T follicular helper cell (primary cell): ENCODE results near the gene PRAC1.

Experiments used
- DNase-seq: peaks from one replicate; pipeline ENCODE4 v3.0.0-alpha.2; 2020; ENCODE audit warnings: low read depth

The PRAC1 gene

DNA sequence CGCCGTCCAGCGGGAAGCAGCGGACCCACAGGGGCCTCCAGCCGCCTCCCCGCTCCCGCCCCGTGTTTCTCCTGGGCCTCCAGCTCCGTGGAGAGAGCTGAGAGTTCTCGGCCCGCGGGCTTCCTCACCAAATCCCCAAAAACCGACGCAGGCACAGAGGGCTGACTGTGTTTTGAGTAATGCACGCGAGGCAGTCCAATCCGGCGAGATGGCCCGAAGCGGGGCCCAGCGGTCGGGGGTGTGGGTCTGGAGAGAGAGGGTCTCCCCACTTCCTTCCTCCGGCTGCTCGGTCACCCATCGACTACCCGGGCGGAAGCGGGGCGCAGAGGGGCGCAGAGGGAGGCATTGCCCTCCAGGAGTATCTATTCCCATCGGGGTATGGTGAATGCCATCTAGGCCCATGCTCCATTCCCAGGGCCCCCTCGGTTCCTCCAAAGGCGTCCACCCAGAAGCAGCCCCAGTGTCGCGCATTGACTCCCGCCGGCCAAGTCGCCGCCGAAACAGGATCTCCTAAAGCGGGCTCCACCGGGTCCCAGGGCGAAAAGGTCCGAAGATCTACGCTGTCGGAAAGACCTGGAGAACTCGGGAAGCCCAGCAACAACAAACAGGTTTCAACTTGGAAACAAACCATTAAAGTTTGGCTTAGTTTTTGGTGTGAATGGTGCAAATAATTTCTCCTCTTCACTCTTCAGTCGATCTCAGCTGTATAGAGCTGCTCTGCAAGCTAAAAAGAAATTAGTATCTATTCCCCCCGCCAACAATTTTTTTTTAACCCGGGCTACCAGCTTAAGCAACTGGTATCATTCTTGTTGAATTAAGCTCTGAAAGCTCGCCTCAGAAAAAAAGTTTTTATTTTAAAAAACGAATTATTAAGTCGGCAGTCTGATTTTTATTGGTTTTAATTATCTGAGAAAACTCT is 25.4 kb upstream of the PRAC1 start:
- DNase-seq: no peak

GRCh38 chr17:48746916-48747444 is 24.7 kb upstream of the PRAC1 start:
- no peak for DNase-seq

DNA sequence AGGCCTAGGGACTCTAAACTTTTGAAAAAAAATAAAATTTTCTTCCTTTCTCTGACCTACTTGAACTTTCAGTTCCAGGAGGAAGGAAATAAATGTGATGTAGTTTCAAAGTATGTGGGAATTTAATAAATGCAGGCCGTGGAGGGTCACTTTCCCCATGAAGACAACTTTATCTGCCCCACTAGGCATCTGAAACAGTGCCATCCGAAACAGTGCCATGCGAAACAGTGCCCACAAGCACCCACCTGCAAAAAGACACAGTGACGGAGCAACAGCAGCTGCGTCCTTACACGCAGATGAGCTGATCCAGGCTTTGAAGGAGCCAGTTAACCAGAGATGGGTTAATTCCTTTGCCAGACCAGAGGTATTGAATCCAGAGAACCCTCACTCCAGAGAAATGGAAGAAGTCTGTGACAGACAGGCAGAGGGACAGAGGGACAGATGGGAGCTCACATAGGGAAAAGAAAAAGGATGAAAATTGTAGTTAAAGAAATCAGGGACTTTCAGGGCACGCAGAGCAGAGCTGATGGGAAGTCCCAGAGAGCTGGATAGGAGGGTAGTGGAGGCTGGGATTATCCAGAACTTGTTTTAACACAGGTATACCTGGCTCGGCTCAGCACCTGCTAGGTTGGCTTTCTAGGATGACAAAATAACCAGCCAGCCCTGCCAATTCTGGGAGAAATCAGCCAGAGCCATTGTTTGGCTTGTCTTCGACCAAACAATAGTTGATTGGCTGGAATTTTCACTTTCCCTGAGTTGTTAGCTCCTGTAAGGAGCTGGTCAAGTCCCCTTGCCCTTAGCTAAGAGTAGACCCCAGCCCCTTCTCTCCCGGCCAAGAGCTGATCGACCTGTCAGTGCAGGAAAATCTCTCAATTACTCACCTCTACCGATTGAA is 23.3 kb upstream of the PRAC1 start:
- DNase-seq: no peak

GRCh38 chr17:48740537-48740936 is 18.2 kb upstream of the PRAC1 start:
- DNase-seq: no peak

- DNase-seq: no peak
Observed at GRCh38 chr17:48738803-48739526, 16.6 kb upstream of the PRAC1 start.

DNA sequence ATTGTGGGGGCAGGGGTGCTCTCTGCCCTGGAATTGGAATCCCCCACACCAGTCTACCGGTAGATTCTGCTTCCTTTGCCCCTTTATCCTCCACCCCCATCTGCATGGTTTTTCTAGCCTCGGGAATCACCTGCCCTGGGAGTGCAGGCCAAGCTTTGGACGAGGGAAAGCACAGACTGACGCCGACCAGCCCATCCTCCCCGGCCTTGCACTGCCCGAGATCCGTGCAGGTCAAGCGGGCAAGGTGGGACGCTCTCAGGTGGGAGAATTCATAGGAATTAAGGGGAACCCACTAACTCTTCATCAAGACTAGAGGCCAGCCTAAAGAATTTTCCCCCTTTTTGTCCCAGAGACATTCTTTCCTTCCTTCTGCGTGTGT is 16.1 kb upstream of the PRAC1 start:
- DNase-seq: no peak

DNA sequence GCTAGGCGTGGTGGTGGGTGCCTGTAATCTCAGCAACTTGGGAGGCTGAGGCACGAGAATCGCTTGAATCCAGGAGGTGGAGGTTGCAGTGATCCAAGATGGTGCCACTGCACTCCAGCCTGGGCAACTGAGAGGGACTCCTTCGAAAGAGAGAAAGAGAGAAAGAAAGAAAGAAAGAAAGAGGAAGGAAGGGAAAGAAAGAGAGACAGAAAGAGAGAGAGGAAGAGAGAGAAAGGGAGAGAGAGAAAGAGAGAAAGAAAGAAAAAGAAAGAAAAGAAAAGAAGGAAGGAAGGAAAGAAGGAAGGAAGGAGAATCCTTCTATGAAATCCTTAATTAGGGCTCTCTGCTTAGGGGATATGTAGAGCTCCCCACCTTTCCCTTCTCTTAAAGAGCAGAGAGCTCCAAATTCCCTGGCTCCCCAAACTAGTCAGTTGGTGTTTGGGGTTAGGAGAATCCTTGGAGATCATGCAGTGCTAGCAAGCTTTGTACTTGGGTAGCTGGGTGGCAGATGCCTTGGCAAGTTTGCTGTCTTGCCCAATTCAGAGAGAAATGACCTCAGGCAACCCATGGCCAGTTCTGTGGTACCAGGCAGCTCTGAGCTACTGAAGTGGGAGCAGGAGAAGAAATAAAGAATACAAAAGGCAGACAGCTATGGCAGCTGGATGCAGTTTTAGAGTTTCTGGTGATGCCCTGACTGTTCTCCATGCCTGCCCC is 15.2 kb upstream of the PRAC1 start:
- no peak for DNase-seq

- DNase-seq: no peak
Observed at GRCh38 chr17:48735062-48735351, 12.7 kb upstream of the PRAC1 start.

DNA sequence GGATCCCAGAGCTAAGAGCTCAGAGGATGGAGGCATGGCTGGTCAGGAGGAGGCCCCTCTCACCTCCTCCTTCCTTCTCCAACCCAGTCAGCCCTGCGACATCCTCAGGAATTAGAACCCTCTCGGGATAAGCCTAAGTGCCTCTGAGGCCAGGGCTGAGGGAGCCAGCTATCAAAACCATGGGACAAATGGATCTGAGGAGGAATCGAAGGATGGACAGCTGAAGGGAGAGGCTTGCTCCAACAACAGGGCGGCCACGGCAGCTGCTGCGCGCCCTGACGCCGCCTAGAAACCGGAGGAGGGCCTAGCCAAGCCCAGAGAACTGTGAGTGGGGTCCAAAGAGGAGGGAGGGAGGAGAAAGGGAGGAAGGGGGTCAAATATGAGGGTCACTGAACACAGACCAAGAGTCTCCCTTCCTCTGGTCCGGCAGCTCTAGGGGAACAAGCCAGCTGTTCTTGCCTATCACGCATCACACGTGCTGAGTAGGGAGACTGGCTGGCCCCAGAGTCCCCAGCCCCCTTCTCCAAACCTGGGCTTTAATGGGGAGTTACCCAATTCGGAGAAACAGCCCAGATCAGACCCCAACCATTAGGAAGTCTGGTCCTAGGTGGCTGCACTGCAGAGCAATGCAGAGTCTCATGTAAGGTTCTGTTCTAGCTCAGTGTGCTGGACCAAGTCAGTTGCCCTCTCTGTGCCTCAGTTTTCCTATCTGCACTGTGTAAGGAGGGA is 12.2 kb upstream of the PRAC1 start:
- no peak for DNase-seq

DNA sequence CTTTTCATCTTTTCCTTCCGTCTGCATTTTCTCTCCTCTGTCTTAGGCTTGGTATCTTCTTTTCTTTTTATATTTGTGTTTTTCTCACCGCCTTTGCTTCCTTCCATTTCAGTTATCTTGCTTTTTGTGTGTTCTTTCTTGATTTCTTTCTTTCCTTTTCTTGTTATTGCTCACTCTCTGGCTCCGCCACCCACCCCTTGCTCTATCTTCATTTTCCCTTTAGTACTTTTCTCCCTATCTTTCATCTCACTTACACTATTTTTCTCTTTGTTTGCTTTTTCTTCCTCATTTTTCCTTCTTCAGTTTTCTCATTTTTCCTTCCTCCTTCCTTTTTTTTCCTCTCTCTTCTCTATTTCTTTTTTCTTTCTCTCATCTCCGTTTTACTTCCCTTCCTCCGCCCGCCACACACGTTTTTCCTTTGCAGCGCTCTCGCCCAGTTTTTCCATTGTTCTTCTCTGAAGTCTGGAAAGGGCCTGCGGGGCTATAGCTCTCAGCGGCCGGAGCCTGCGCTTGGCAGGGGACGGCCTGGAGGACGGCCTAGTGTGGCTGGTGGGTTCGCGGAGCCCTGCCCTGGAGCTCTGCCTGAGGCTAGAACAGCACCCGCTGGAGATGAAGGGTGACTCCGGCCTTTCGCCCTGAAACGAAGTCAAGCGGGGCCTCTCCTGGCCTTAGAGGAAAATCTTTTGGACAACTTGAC is 11.5 kb upstream of the PRAC1 start:
- no peak for DNase-seq

- no peak for DNase-seq
Observed at GRCh38 chr17:48732688-48733629, 10.6 kb upstream of the PRAC1 start.

DNA sequence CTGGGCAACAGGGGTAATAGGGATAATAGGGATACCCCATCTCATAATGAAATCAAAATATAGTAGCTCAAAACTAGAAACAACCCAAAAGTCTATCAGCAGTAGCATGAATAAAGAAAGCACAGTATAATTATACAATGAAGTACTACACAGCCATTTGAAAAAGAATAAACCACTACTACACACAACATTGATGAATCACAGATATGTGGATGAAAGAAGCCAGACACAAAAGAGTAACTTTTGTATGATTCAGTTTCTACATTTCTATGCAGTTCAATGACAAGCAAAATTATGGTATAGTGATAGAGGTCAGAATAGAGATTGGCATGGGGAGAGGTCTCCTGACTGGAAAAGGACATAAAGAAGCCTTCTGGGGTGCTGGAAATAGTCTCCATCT is 9.0 kb upstream of the PRAC1 start:
- no peak for DNase-seq

GRCh38 chr17:48730240-48730550 is 7.9 kb upstream of the PRAC1 start:
- no peak for DNase-seq

DNA sequence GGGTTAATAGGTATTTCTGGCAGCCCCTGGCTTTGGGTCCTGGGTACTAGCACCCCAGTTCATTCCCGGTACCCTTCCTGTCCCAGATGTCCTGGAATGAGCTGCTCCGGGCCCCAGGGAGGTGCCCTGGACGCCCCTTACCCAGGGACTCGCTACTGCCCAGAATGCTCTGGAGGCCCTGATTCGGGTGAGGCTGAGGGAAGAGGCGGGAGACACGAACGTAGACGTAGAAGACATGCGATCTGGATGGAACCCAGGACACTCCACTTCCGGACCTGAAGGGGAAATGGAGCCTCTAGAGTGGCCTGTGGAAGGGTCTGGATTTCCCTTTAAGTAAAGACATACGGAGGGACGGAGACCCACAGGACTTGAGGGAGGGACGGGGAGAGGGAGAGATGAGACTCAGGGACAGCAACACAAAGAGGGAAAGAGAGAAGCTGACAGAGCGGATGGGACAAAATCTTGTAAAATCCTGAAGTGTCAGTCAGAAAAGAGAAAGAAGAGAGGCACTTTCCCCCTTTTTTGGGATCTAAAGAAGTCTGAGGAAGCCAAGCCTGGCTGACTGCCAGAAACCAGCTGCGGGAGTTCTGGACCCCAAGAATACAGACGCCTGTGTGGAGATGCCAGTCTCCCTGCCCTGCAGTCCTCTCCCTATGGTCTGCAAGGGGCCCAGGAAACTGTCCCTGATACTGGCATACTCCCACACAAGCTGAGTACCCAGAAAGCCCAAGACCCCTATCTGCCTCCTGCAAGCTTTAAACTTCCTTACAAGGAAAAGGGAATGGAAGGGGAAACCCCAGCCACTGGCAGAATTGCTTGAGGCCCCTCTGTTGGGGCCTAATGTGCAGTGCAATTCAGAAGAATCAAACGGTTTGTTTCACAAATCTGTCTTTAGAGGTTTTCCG is 7.3 kb upstream of the PRAC1 start:
- no peak for DNase-seq

GRCh38 chr17:48728232-48729231 is 6.2 kb upstream of the PRAC1 start, which contains the start of gene HOXB13:
HOXB13 (minus strand) TSS chr17:48728750; CDS start chr17:48728593, 157 bp downstream.
- DNase-seq: peak; percentile 24

DNA sequence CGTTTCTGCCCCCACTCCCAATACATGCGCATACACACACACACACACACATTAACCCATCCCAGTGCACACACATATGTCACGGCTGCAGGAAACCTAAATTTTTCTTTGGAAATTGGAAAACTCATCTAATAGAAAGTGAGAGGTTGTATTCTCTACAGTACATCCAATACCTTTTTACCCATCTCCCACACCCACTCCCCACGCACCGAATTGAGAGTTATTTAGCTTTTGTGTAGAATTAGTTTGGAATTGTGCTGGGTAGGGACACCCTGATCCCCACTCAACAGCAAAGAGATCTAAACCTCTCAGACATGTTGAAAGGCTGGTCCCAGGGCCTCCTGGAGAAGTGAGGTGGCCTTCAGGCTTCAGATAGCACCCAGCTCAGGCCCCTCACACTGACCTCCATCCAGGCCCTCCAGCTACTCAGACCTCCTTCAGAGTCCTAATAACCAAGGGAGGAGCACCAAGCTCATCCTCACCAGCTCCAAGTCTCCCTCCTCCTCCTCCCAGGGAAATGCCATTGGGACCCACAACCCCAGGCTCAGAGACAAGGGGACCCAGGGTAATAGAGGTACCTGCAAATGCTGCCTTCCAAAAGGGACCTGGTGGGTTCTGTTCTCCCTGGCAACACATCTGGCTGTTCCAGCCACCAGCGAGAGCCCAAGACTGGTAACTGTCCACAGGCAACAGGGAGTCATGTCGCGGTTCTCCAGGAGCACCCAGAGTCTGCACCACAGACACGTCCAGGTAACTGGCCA is 5.3 kb upstream of the PRAC1 start:
- DNase-seq: no peak
